HepG2 (cell line): ENCODE measurements around the gene LINC00237. TPM values are rescaled to one million over a fixed set of nuclear protein-coding genes. Genes with fewer than 3 reads are reported as not detected.

Source experiments
- DR1 ChIP-seq: sonication (generic); formaldehyde crosslinking; IDR thresholded peaks from 2 replicates; pipeline ENCODE4 v1.8.0; 2021; ENCODE audit warnings: mild to moderate bottlenecking, missing genetic modification reagents, inconsistent platforms
- E2F1 ChIP-seq: sonication (generic); formaldehyde crosslinking; IDR thresholded peaks from 2 replicates; pipeline ENCODE4 v1.5.0; 2020; ENCODE audit warnings: missing genetic modification reagents
- JDP2 ChIP-seq: sonication (generic); formaldehyde crosslinking; IDR thresholded peaks from 2 replicates; pipeline ENCODE4 v1.8.1; 2022; ENCODE audit warnings: missing genetic modification reagents, borderline replicate concordance
- SKI ChIP-seq: fragments of 450-650 bp; IDR thresholded peaks from one replicate; pipeline ENCODE4 v1.6.1; 2018; ENCODE audit warnings: mild to moderate bottlenecking; ENCODE audit not compliant: partially characterized antibody
- SSRP1 ChIP-seq: IDR thresholded peaks from 2 replicates; pipeline ENCODE4 v1.6.1; 2016; ENCODE audit warnings: control low read depth
- TAF1 ChIP-seq: sonication (generic); formaldehyde crosslinking; IDR thresholded peaks from 2 replicates; pipeline ENCODE4 v1.4.0; 2020; ENCODE audit warnings: missing genetic modification reagents
- TEF ChIP-seq: sonication (generic); formaldehyde crosslinking; IDR thresholded peaks from 2 replicates; pipeline ENCODE4 v1.5.0; 2020; ENCODE audit warnings: missing genetic modification reagents
- ZBTB4 ChIP-seq: sonication (generic); formaldehyde crosslinking; IDR thresholded peaks from 2 replicates; pipeline ENCODE4 v1.4.0; 2020; ENCODE audit warnings: missing genetic modification reagents, mild to moderate bottlenecking, borderline replicate concordance
- ZNF263 ChIP-seq: sonication (generic); formaldehyde crosslinking; IDR thresholded peaks from 2 replicates; pipeline ENCODE4 v1.4.0; 2020; ENCODE audit warnings: missing genetic modification reagents
- ZNF326 ChIP-seq: sonication (generic); formaldehyde crosslinking; IDR thresholded peaks from 2 replicates; pipeline ENCODE4 v1.4.0; 2020; ENCODE audit warnings: missing genetic modification reagents, borderline replicate concordance
- ZNF646 ChIP-seq: sonication (generic); formaldehyde crosslinking; IDR thresholded peaks from 2 replicates; pipeline ENCODE4 v1.9.0; 2021; ENCODE audit warnings: mild to moderate bottlenecking, missing genetic modification reagents
- ZNF773 ChIP-seq: sonication (generic); formaldehyde crosslinking; IDR thresholded peaks from 2 replicates; pipeline ENCODE4 v1.4.0; 2020; ENCODE audit warnings: missing genetic modification reagents, borderline replicate concordance
- ZNF839 ChIP-seq: sonication (generic); formaldehyde crosslinking; IDR thresholded peaks from 2 replicates; pipeline ENCODE4 v1.4.0; 2020; ENCODE audit warnings: missing genetic modification reagents, mild to moderate bottlenecking, borderline replicate concordance
- ZSCAN21 ChIP-seq: sonication (generic); formaldehyde crosslinking; IDR thresholded peaks from 2 replicates; pipeline ENCODE4 v1.8.0; 2022; ENCODE audit warnings: mild to moderate bottlenecking, missing genetic modification reagents, moderate library complexity, borderline replicate concordance
- polyA plus RNA-seq, 8 experiments: library from polyadenylated mRNA; depleted of rRNA in 3 of 8; stranded (reverse) in 7 of 8; unstranded in 1 of 8; fragments of >200 nt; fragmentation: Illumina TruSeq in 4 of 8; extraction: Trizol in 4 of 8; gene quantifications; 2 replicates each; pipeline versions ENCODE4 v1.2.1 to v1.2.3, GENCODE V29; 2011 to 2016; ENCODE audit warnings: low read depth in 4 of 8, missing spikeins in 1 of 8, mixed read lengths in 1 of 8; ENCODE audit not compliant: insufficient read depth in 1 of 8
- total RNA-seq, 5 experiments: library from RNA; depleted of rRNA; stranded (reverse); fragments of >200 nt; fragmentation: Illumina TruSeq; extraction: Trizol; gene quantifications; 2 replicates each; pipeline ENCODE4 v1.2.3, GENCODE V29; 2016; ENCODE audit warnings: low read depth in 1 of 5

LINC00237 gene
- total and polyA plus RNA-seq, 2 of the 13 experiments (the other 11 are each of a cell fraction or from before 2014, with no cell fraction given) = not detected

GRCh38 chr20:21127201-21127981 lies 21.2 kb upstream of the LINC00237 start (continued):
- TF ChIP-seq ZSCAN21 (CRISPR knock-in tag) = no peak
- no peak for TF ChIP-seq ZBTB4 (CRISPR knock-in tag)
- 0 out of 2 replicates have a peak, but pooled peaks have one; percentile 59 for TF ChIP-seq SSRP1 (CRISPR knock-in tag)
- TF ChIP-seq JDP2 (CRISPR knock-in tag) = no peak
- no peak for TF ChIP-seq DR1
- TF ChIP-seq ZNF263 (CRISPR knock-in tag) = no peak
- no peak for TF ChIP-seq E2F1 (CRISPR knock-in tag)
- no peak for TF ChIP-seq ZNF646
- TF ChIP-seq TAF1 = no peak
- TF ChIP-seq ZNF326 (CRISPR knock-in tag) = no peak
- TF ChIP-seq ZNF839 (CRISPR knock-in tag) = no peak
- no peak for TF ChIP-seq TEF (CRISPR knock-in tag)
- no peak for TF ChIP-seq SKI
- TF ChIP-seq ZNF773 = no peak
